Measurements from ENCODE around the gene FNBP1L.

FNBP1L gene

GRCh38 chr1:93537924-93538323 lies 90.0 kb downstream of the FNBP1L start:
- DNase-seq: no peak

- DNase-seq: no peak
These were observed 93.1 kb downstream of the FNBP1L start for GRCh38 chr1:93541045-93541444.

GRCh38 chr1:93542398-93542797 lies 94.5 kb downstream of the FNBP1L start:
- no peak for DNase-seq

GRCh38 chr1:93546162-93546863 lies 98.4 kb downstream of the FNBP1L start:
- no peak for DNase-seq

GRCh38 chr1:93549131-93549530 lies 101.2 kb downstream of the FNBP1L start:
- no peak for DNase-seq

GRCh38 chr1:93549811-93550210 lies 101.9 kb downstream of the FNBP1L start:
- no peak for DNase-seq

- peak; percentile 52 for DNase-seq
These were observed 105.0 kb downstream of the FNBP1L start for GRCh38 chr1:93552741-93553455.

GRCh38 chr1:93553886-93554490 lies 106.1 kb downstream of the FNBP1L start:
- DNase-seq: peak; percentile 43

- no peak for DNase-seq
These were observed 107.3 kb downstream of the FNBP1L start for GRCh38 chr1:93554883-93555872.

- no peak for DNase-seq
These were observed 108.4 kb downstream of the FNBP1L start for GRCh38 chr1:93556291-93556690.

- DNase-seq: no peak
These were observed 111.1 kb downstream of the FNBP1L start for GRCh38 chr1:93559045-93559444.

- no peak for DNase-seq
These were observed 111.8 kb downstream of the FNBP1L start for GRCh38 chr1:93559695-93560094.

GRCh38 chr1:93565496-93566206 lies 117.7 kb downstream of the FNBP1L start:
- DNase-seq: no peak

GRCh38 chr1:93566227-93566626 lies 118.3 kb downstream of the FNBP1L start:
- DNase-seq: no peak

GRCh38 chr1:93567255-93567918 lies 119.5 kb downstream of the FNBP1L start:
- DNase-seq: no peak

GRCh38 chr1:93569489-93569888 lies 121.6 kb downstream of the FNBP1L start:
- DNase-seq: no peak

- DNase-seq: no peak
These were observed 123.8 kb downstream of the FNBP1L start for GRCh38 chr1:93571623-93572310.

- no peak for DNase-seq
These were observed 126.1 kb downstream of the FNBP1L start for GRCh38 chr1:93573940-93574469.

- no peak for DNase-seq
These were observed 126.6 kb downstream of the FNBP1L start for GRCh38 chr1:93574511-93574910.

GRCh38 chr1:93574991-93575390 lies 127.1 kb downstream of the FNBP1L start:
- no peak for DNase-seq

Measured in eye (tissue), 1 donor.